GM12875 (cell line): Measurements from ENCODE around the gene CMPK2.
"Not testable (repeated sequence)": the region's sequence is repeated elsewhere in the genome, so short reads cannot be mapped to it uniquely, and the experiment has no call there.

Source experiments
- H3K4me3 ChIP-seq: one replicate; pipeline ENCODE4 v1.5.1; 2011; ENCODE audit warnings: low read depth, low read length, control low read depth
- TF ChIP-seq, protein P1 (sequence below): IDR thresholded peaks from 2 replicates; pipeline ENCODE4 v1.5.1; 2011; ENCODE audit warnings: low read depth, mild to moderate bottlenecking, control low read depth, inconsistent platforms, low read length, moderate library complexity, borderline replicate concordance; ENCODE audit not compliant: insufficient read depth

Gene CMPK2

DNA sequence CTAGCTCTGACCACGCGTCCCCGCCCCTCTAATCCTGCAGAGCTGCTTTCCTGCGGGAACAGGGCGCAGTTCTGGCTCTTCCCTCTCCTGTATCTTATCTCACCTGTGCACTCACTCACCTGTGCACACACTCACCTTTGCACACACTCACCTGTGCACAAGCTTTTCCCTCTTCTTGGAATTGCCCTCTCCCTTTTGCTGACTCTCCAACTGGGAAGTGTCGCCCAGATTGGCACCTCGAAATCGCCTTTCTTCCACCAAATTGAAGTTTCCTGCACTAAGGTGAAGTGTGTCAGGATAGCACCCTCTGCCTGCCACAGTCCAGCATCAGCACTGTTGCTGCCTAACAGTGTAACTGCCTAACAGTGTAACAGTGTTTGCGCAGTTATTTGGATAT lies 566 bp upstream of the CMPK2 start:
- TF ChIP-seq, protein P1, sequence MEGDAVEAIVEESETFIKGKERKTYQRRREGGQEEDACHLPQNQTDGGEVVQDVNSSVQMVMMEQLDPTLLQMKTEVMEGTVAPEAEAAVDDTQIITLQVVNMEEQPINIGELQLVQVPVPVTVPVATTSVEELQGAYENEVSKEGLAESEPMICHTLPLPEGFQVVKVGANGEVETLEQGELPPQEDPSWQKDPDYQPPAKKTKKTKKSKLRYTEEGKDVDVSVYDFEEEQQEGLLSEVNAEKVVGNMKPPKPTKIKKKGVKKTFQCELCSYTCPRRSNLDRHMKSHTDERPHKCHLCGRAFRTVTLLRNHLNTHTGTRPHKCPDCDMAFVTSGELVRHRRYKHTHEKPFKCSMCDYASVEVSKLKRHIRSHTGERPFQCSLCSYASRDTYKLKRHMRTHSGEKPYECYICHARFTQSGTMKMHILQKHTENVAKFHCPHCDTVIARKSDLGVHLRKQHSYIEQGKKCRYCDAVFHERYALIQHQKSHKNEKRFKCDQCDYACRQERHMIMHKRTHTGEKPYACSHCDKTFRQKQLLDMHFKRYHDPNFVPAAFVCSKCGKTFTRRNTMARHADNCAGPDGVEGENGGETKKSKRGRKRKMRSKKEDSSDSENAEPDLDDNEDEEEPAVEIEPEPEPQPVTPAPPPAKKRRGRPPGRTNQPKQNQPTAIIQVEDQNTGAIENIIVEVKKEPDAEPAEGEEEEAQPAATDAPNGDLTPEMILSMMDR = peak; percentile 48; the same call in 1 of the 2 replicates

DNA sequence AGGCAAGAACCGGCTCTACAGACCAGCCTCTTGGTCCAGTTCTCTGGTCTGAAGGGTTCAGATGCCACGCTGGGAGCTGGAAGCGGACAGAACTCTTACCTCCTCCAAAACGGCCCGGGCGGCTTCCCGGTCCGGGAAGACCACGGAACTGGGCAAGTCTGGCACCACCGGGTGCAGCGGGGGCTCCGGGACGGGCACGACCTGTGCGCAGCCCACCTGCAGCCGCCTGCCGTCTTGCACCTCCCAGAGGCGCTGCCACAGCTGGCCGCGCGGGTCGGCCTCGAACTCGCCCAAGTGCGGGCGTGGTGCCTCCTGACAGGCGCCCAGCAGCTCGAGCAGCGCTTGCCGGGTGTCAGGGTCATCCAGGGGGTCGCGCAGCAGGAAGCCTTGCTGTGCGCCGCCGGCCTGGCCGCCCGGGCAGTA lies 773 bp downstream of the CMPK2 start:
- TF ChIP-seq, protein P1 = no peak
- peak overlapping the region; percentile 50 for H3K4me3 ChIP-seq

More for the DNA sequence above, 566 bp upstream of the CMPK2 start:
- peak overlapping the region; percentile 50 for H3K4me3 ChIP-seq

DNA sequence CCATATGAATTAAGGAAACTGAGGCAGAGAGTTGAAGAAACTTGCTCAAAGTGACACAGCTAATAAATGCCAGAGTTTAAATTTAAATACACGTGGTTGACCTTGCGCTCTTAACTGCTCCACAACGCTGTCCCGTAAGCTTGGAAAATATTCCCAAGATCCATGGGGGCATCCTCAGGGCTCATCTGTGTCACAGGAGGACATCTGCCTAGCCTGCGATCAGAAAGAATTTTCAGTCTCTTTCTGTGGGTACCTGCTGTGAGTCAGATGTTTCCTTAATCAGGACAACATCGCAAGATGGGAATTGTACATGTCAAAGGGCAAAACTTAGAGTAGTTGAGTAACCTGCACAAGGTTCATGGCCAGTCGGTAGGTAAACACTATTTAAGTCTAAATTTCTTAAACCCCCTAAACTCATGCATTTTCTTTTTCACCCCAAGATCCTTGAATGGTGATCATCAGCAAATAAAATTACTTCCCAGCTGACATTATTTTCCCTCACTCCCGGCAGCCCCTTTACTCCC lies 1.4 kb downstream of the CMPK2 start:
- H3K4me3 ChIP-seq = peak overlapping the region; percentile 50
- TF ChIP-seq, protein P1 = no peak

DNA sequence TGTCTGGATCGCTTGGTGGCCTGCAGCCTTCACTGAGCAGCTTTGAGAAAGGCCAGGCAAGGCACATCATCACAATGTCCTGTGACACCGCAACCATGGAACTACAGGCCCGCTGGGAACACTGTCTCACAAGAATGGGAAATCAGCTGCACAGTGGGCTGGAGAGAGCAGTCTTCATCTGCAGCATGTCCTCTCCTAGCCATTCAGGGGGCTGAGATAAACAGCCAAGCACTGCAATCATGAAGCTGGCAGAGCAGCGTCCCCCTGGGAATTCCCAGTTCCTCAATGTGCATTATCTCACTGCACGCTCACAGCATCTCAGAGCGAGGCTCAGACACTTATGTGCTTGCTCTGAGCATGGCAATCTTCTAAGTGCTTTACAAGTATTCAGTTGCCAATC lies 1.9 kb downstream of the CMPK2 start:
- H3K4me3 ChIP-seq = no peak overlapping the region
- TF ChIP-seq, protein P1 = no peak

DNA sequence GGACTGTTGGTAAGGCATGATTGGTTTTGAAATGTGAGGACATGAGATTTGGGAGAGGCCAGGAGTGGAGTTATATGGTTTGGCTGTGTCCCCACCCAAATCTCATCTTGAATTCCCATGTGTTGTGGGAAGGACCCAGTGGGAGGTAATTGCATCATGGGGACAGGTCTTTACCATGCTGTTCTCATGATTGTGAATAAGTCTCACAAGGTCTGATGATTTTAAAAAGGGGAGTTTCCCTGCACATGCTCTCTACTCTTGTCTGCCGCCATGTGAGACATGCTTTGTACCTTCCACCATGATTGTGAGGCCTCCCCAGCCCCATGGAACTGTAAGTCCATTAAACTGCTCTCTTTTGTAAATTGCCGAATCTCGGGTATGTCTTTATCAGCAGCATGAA lies 5.4 kb downstream of the CMPK2 start:
- no peak overlapping the region for H3K4me3 ChIP-seq
- TF ChIP-seq, protein P1 = no peak

DNA sequence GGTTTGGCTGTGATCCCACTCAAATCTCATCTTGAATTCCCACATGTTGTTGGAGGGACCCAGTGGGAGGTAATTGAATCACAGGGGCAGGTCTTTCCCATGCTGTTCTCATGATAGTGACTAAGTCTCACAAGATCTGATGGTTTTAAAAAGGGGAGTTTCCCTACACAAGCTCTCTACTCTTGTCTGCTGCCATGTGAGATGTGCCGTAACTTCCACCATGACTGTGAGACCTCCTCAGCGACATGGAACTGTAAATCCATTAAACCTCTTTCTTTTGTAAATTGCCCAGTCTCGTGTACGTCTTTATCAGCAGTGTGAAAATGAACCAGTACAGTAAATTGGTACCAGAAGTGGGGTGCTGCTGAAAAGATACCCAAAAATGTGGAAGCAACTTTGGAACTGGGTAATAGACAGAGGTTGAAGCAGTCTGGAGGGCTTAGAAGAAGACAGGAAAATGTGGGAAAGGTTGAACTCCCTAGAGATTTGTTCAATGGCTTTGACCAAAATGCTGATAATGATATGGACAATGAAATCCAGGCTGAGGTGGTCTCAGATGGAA lies 7.2 kb downstream of the CMPK2 start:
- H3K4me3 ChIP-seq = not testable (repeated sequence)

DNA sequence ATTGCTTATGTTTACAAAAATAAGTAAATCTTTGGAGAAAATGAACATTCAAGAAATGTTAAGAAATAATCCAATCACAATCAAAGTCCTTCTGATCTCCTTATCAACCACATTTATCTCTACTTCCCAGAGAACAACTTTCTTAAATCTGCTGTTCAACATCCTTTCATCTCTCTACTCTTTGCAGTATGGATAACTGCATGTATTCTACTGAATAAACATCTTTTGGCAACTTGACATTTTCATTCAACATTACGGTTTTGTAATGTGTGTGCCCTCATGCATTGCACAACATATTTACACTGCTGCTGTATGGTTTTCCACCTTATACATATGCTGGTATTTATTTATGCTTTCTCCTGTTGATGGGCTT lies 9.2 kb downstream of the CMPK2 start:
- no peak overlapping the region for H3K4me3 ChIP-seq
- TF ChIP-seq, protein P1 = no peak
